Esophagus squamous epithelium (tissue), 5 donors: ENCODE measurements around the gene ANO6. TPM values are rescaled to one million over a fixed set of nuclear protein-coding genes. Genes with fewer than 3 reads are reported as not detected.
"Not testable (repeated sequence)": the region's sequence is repeated elsewhere in the genome, so short reads cannot be mapped to it uniquely, and the experiment has no call there.

Experiments
- DNase-seq: peaks from one replicate; lab custom pipeline; 2025; lab: John Stamatoyannopoulos, UW
- H3K27ac ChIP-seq, 4 donors: fragments of 200-600 bp; sonication (generic); one replicate each; pipeline ENCODE4 v1.5.1; 2016 to 2019; ENCODE audit warnings: mild to moderate bottlenecking in 1 of 4
- H3K27me3 ChIP-seq, 4 donors: fragments of 200-600 bp; sonication (generic); 1 replicate in 3 of 4; 2 replicates in 1 of 4; pipeline versions ENCODE4 v1.5.1 to v1.6.0; 2017 to 2021; ENCODE audit warnings: antibody characterized with exemption in 1 of 4
- H3K36me3 ChIP-seq, 3 donors: fragments of 200-600 bp; sonication (generic); one replicate each; pipeline ENCODE4 v1.5.1; 2016 to 2019
- H3K4me1 ChIP-seq, 3 donors: fragments of 200-600 bp; sonication (generic); one replicate each; pipeline ENCODE4 v1.5.1; 2017 to 2019
- H3K4me3 ChIP-seq, 4 donors: fragments of 200-600 bp; sonication (generic); 1 replicate in 3 of 4; 2 replicates in 1 of 4; pipeline ENCODE4 v1.5.1; 2016 to 2019; ENCODE audit warnings: mild to moderate bottlenecking in 2 of 4, moderate library complexity in 1 of 4
- H3K9me3 ChIP-seq, 3 donors: fragments of 200-600 bp; sonication (generic); one replicate each; pipeline ENCODE4 v1.5.1; 2016 to 2019
- POLR2A ChIP-seq, 4 donors: fragments of 450-650 bp; IDR thresholded peaks; one replicate each; pipeline ENCODE4 v1.6.1; 2017; ENCODE audit warnings: antibody characterized with exemption in 4 of 4, mild to moderate bottlenecking in 4 of 4, moderate library complexity in 3 of 4
- WGBS, 2 donors: methylation state at CpG; one replicate each; pipeline ENCODE4 v1.1.5; 2018; 5-methylcytosine and 5-hydroxymethylcytosine counted together
- intact Hi-C: fragments of 100-400 bp; cut with DNase I; formaldehyde crosslinking; loops from one replicate; pipeline ENCODE4 v1.15.0; 2022
- total RNA-seq, 4 donors: library from RNA; depleted of rRNA; stranded (reverse); fragments of >200 nt; gene quantifications; one replicate each; pipeline ENCODE4 v1.1.0, GENCODE V29; 2016
- TF ChIP-seq, protein P1 (sequence below), 6 experiments: fragments of 450-650 bp in 4 of 6; fragments of 200-600 bp in 2 of 6; sonication (generic) in 2 of 6; IDR thresholded peaks; one replicate each; pipeline ENCODE4 v1.5.1; 2016 to 2019; ENCODE audit warnings: antibody characterized with exemption in 6 of 6, mild to moderate bottlenecking in 4 of 6, moderate library complexity in 4 of 6
- donor health status: DM: yes; HTN: yes; CAD: no.

The ANO6 gene
- total RNA-seq, 4 donors from 2014 or later: 13.0 to 40.8 (median 25.1) TPM

DNA sequence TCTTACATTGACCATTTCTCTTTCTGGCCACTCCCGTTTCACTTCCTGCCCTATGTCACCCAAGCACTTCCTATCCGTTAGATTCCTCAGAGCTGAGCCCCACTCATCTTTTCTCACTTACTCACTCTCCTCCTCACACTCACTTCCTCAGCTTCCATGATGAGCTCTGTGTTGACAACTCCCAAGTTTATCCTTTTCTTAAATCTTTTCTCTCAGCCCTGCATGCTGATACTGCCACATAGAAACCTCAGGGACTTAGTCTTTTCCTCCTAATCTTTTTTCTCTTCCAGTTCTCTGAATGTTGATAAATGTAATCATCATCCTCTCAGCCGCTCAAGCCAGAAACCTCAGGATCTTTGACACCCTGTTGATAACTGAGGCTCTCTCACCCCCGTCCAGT is 99.6 kb downstream of the ANO6 start:
- no peak overlapping the region for H3K4me3 ChIP-seq
- no peak for DNase-seq
- no peaks in the 10 kb centered on the region for H3K27me3 ChIP-seq
- H3K4me1 ChIP-seq: peaks cover 0 to 3% (median 0%) of the 10 kb centered on the region in 3 donors
- H3K27ac ChIP-seq: no peak overlapping the region
- TF ChIP-seq POLR2A (IDR thresholded peaks at IDR 0.05): no peak
- TF ChIP-seq, protein P1, sequence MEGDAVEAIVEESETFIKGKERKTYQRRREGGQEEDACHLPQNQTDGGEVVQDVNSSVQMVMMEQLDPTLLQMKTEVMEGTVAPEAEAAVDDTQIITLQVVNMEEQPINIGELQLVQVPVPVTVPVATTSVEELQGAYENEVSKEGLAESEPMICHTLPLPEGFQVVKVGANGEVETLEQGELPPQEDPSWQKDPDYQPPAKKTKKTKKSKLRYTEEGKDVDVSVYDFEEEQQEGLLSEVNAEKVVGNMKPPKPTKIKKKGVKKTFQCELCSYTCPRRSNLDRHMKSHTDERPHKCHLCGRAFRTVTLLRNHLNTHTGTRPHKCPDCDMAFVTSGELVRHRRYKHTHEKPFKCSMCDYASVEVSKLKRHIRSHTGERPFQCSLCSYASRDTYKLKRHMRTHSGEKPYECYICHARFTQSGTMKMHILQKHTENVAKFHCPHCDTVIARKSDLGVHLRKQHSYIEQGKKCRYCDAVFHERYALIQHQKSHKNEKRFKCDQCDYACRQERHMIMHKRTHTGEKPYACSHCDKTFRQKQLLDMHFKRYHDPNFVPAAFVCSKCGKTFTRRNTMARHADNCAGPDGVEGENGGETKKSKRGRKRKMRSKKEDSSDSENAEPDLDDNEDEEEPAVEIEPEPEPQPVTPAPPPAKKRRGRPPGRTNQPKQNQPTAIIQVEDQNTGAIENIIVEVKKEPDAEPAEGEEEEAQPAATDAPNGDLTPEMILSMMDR (IDR thresholded peaks at IDR 0.05): no peak
- no peaks in the 10 kb centered on the region for H3K9me3 ChIP-seq
- peaks cover 0 to 24% (median 0%) of the 10 kb centered on the region in 3 donors for H3K36me3 ChIP-seq
- 92 to 93% methylated on average over 4 of the region's 4 CpGs for WGBS, 2 donors
- intact Hi-C loops: no loop called here

DNA sequence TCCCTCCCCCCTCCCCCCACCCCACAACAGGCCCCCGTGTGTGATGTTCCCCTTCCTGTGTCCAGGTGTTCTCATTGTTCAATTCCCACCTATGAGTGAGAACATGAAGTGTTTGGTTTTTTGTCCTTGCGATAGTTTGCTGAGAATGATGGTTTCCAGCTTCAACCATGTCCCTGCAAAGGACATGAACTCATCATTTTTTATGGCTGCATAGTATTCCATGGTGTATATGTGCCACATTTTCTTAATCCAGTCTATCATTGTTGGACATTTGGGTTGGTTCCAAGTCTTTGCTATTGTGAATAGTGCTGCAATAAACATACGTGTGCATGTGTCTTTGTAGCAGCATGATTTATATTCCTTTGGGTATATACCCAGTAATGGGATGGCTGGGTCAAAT is 101.4 kb downstream of the ANO6 start:
- DNase-seq, H3K9me3 ChIP-seq, H3K27me3 ChIP-seq, H3K4me3 ChIP-seq, H3K27ac ChIP-seq, H3K4me1 ChIP-seq, intact Hi-C loops: not testable (repeated sequence)
- H3K36me3 ChIP-seq: peaks cover 0 to 24% (median 0%) of the 10 kb centered on the region in 3 donors
- no CpG with 5 or more reads among the region's 3 CpGs for WGBS, 2 donors

DNA sequence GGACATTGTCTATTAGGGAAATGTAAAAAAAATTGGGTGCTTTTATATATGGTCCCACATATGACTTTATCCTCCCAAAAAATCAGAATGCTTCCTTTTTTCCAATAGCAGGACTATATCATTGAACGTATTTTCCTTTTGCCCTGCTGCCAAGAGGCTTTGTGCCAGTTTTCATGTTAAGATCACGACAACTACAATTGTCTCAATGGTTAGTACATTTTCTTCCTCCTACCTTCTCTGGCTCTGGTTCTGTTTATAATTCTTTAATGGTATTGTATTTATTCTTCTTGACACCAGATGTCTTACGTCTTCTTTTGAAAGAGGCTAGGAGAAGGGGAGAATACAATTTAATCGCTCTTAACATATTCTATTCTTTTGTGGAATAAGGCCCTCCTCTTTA is 106.9 kb downstream of the ANO6 start:
- Histone ChIP-seq H3K4me1 (peaks cover 0 to 6% (median 0%) of the 10 kb centered on the region in 3 donors), H3K4me3 (no peak overlapping the region), H3K27me3 (no peaks in the 10 kb centered on the region), H3K27ac (no peak overlapping the region), H3K9me3 (no peaks in the 10 kb centered on the region), H3K36me3 (no peaks in the 10 kb centered on the region)
- 59 to 71% methylated on average over 4 of the region's 4 CpGs for WGBS, 2 donors
- no peak for TF ChIP-seq POLR2A (IDR thresholded peaks at IDR 0.05)
- intact Hi-C loops: no loop called here
- DNase-seq: no peak

DNA sequence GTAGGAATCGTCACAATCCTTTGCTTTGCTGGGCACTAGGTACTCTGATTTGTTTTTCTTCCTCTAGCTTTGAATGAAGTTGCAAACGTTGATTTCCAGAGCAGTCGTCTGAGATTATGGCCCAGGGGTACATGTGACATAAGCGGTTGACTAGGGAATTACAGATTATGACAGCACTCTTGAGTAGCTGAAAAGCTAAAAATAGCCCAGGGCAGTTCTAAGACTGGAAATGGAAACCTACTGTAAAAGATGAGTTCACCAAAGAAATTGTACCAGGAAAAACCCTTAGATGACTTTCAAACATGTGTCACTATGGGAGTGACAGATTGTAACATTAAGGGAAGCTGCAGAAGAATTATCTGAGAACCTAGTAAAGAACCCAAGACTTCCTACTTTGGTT is 108.5 kb downstream of the ANO6 start:
- no peak for DNase-seq
- Histone ChIP-seq H3K9me3 (no peaks in the 10 kb centered on the region), H3K27ac (no peak overlapping the region), H3K4me1 (peaks cover 0 to 14% (median 0%) of the 10 kb centered on the region in 3 donors), H3K4me3 (no peak overlapping the region), H3K36me3 (no peaks in the 10 kb centered on the region), H3K27me3 (no peaks in the 10 kb centered on the region)
- TF ChIP-seq, protein P1 (IDR thresholded peaks at IDR 0.05): no peak
- TF ChIP-seq POLR2A (IDR thresholded peaks at IDR 0.05): no peak
- intact Hi-C loops: no loop called here
- 26 to 31% methylated on average over 4 of the region's 4 CpGs for WGBS, 2 donors

DNA sequence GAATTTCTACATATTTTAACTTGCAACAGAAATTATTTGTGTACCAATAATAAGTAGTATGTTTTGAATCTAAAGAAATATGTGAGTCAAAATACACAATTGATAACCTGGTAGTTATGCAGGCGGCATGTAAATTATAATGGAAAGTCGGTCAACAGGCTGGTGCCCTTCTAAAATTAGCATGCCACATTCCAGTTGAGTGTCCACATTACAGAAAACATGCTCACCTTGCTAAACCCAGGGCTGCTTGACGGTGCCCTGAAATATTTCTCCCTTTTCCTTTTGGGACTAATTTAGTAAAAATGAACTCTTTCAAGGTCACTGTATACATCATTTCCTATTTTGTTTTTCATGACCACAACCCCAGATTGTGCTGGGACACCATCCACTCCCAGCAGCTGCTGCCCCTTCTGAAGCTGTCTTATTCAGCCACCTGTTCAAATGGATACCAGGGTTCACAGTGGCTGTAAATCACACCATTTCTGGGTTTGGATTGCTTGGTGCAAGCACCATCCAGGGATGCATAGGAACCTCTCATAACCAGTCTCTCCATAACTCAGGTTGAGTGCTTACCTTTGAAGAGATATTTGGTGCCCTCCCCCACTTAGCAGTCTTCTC is 110.6 kb downstream of the ANO6 start:
- Histone ChIP-seq H3K4me1 (peaks cover 0 to 23% (median 0%) of the 10 kb centered on the region in 3 donors), H3K9me3 (no peaks in the 10 kb centered on the region), H3K27ac (no peak overlapping the region), H3K36me3 (no peaks in the 10 kb centered on the region), H3K27me3 (no peaks in the 10 kb centered on the region), H3K4me3 (no peak overlapping the region)
- no peak for TF ChIP-seq POLR2A (IDR thresholded peaks at IDR 0.05)
- TF ChIP-seq, protein P1 (IDR thresholded peaks at IDR 0.05): no peak
- intact Hi-C loops: no loop called here
- 89 to 93% methylated on average over 3 of the region's 3 CpGs for WGBS, 2 donors
- DNase-seq: no peak

DNA sequence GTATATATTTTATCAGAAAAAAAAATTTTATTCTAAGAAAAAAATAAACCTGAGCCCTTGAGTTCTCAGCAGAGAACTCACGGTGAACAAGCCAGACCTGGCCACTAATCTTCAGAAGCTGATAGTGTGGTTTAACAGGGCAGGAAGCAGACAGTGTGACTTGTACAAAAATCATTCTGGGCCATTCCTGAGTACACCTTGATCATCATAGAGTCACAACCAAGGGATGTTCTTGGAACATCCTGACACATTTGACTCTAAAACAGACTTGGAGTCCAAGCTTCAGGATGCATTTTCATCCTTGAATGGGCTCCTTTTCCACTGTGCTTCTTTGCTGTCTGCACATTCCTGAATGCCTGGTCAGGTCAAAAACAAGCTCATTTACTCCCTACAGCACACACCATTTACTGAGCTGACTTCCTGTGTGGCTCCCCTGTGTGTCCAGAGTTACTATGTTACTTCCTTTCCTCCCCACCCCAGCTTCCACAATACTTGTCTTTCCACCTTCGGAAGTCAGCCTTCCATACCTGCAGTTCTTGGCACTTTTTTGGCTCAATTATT is 112.0 kb downstream of the ANO6 start:
- TF ChIP-seq POLR2A (IDR thresholded peaks at IDR 0.05): no peak
- TF ChIP-seq, protein P1 (IDR thresholded peaks at IDR 0.05): no peak
- WGBS, 2 donors: 75 to 85% methylated on average over 2 of the region's 2 CpGs
- no peaks in the 10 kb centered on the region for H3K9me3 ChIP-seq
- no peak for DNase-seq
- H3K27me3 ChIP-seq: no peaks in the 10 kb centered on the region
- H3K27ac ChIP-seq: no peak overlapping the region
- H3K4me3 ChIP-seq: no peak overlapping the region
- peaks cover 0 to 10% (median 0%) of the 10 kb centered on the region in 3 donors for H3K36me3 ChIP-seq
- H3K4me1 ChIP-seq: peaks cover 0 to 23% (median 0%) of the 10 kb centered on the region in 3 donors
- intact Hi-C loops: no loop called here
